IMR-90 (cell line): Measurements from ENCODE around the gene TNFAIP8. TPM values are rescaled to one million over a fixed set of nuclear protein-coding genes. Genes with fewer than 3 reads are reported as not detected.

ENCODE experiments used
- ATAC-seq: fragments of 200-7000 bp; cut with Tn5 transposase; 2 replicates; pipeline ENCODE4 v1.9.1; 2020; ENCODE audit warnings: low read depth, mild to moderate bottlenecking, moderate library complexity
- BruUV-seq: library from RNA; stranded (reverse); fragments of 400-500 nt; replicated peaks from 2 replicates; lab custom pipeline; 2021; lab: Mats Ljungman, UMichigan
- CTCF ChIA-PET: fragments of 300-600 bp; formaldehyde crosslinking; extraction: SDS; loops from one replicate; lab custom pipeline; 2021; ENCODE audit warnings: antibody characterized with exemption; lab: Yijun Ruan, JAX
- POLR2A ChIA-PET: fragments of 300-600 bp; sonication (Branson Sonifier 250); formaldehyde crosslinking; loops from one replicate; lab custom pipeline; 2022; ENCODE audit warnings: antibody characterized with exemption; ENCODE audit not compliant: unreplicated experiment; lab: Charles Lee
- DNase-seq: peaks from one replicate; pipeline ENCODE4 v3.0.0; 2013
- H2AFZ ChIP-seq: replicated peaks from 2 replicates; pipeline ENCODE3; 2013; ENCODE audit warnings: low read length, mild to moderate bottlenecking; ENCODE audit not compliant: poor library complexity
- H2AK5ac ChIP-seq: 2 replicates; pipeline ENCODE4 v1.6.1; 2013; ENCODE audit warnings: low read depth, low read length, inconsistent platforms
- H2AK9ac ChIP-seq: replicated peaks from 2 replicates; pipeline ENCODE3; 2013; ENCODE audit warnings: mild to moderate bottlenecking, low read depth, low read length, moderate library complexity; ENCODE audit not compliant: poor library complexity
- H2BK120ac ChIP-seq: 2 replicates; pipeline ENCODE4 v1.6.1; 2013; ENCODE audit warnings: low read depth, low read length, inconsistent platforms
- H2BK15ac ChIP-seq: 3 replicates; pipeline ENCODE4 v1.6.1; 2013; ENCODE audit warnings: low read depth, low read length, inconsistent platforms
- H2BK20ac ChIP-seq: 2 replicates; pipeline ENCODE4 v1.6.1; 2013; ENCODE audit warnings: low read depth, mild to moderate bottlenecking, inconsistent platforms, low read length, moderate library complexity
- H2BK5ac ChIP-seq: 2 replicates; pipeline ENCODE4 v1.6.1; 2013; ENCODE audit warnings: mild to moderate bottlenecking, low read depth, low read length, inconsistent platforms; ENCODE audit not compliant: poor library complexity, severe bottlenecking
- H3K14ac ChIP-seq: replicated peaks from 2 replicates; pipeline ENCODE4 v1.6.1; 2013; ENCODE audit warnings: low read depth, low read length, inconsistent platforms
- H3K18ac ChIP-seq: 2 replicates; pipeline ENCODE4 v1.6.1; 2013; ENCODE audit warnings: low read depth, low read length, control low read depth
- H3K23ac ChIP-seq: 2 replicates; pipeline ENCODE4 v1.6.1; 2013; ENCODE audit warnings: low read depth, low read length, inconsistent platforms
- H3K27ac ChIP-seq: 2 replicates; pipeline ENCODE4 v1.5.1; 2013; ENCODE audit warnings: mild to moderate bottlenecking, control low read depth, low read length; ENCODE audit not compliant: insufficient read depth
- H3K27me3 ChIP-seq: 2 replicates; pipeline ENCODE4 v1.6.1; 2013; ENCODE audit warnings: low read length; ENCODE audit not compliant: control insufficient read depth, insufficient read depth
- H3K36me3 ChIP-seq: 2 replicates; pipeline ENCODE4 v1.6.1; 2013; ENCODE audit warnings: low read length, mixed read lengths; ENCODE audit not compliant: control insufficient read depth, insufficient read depth
- H3K4ac ChIP-seq: 2 replicates; pipeline ENCODE4 v1.6.1; 2013; ENCODE audit warnings: low read depth, low read length, inconsistent platforms
- H3K4me1 ChIP-seq: 2 replicates; pipeline ENCODE4 v1.6.1; 2013; ENCODE audit warnings: low read length, mixed read lengths; ENCODE audit not compliant: control insufficient read depth, insufficient read depth
- H3K4me2 ChIP-seq: 2 replicates; pipeline ENCODE4 v1.6.1; 2013; ENCODE audit warnings: low read depth, mild to moderate bottlenecking, control low read depth, low read length, moderate library complexity
- H3K4me3 ChIP-seq: 2 replicates; pipeline ENCODE4 v1.5.1; 2013; ENCODE audit warnings: low read depth, mild to moderate bottlenecking, control low read depth, low read length, moderate library complexity; ENCODE audit not compliant: insufficient read depth
- H3K56ac ChIP-seq: 2 replicates; pipeline ENCODE4 v1.6.1; 2013; ENCODE audit warnings: low read length, inconsistent platforms; ENCODE audit not compliant: insufficient read depth; ENCODE audit errors: extremely low read depth
- H3K79me1 ChIP-seq, 2 experiments: 2 replicates each; pipeline ENCODE4 v1.6.1; 2013; ENCODE audit warnings: low read length in 2 of 2, inconsistent platforms in 1 of 2, low read depth in 1 of 2
- H3K9ac ChIP-seq: 2 replicates; pipeline ENCODE4 v1.6.1; 2013; ENCODE audit warnings: low read depth, low read length, control low read depth
- H3K9me1 ChIP-seq: 2 replicates; pipeline ENCODE4 v1.6.1; 2013; ENCODE audit warnings: low read length, inconsistent platforms; ENCODE audit not compliant: insufficient read depth
- H3K9me3 ChIP-seq: 2 replicates; pipeline ENCODE4 v1.6.1; 2013; ENCODE audit warnings: low read length; ENCODE audit not compliant: control insufficient read depth, insufficient read depth
- H4K20me1 ChIP-seq: 2 replicates; pipeline ENCODE4 v1.6.1; 2013; ENCODE audit warnings: low read length, inconsistent platforms; ENCODE audit not compliant: insufficient read depth
- H4K5ac ChIP-seq: 2 replicates; pipeline ENCODE4 v1.6.1; 2013; ENCODE audit warnings: mild to moderate bottlenecking, low read depth, low read length, control low read depth
- H4K8ac ChIP-seq, 2 experiments: 2 replicates each; pipeline ENCODE4 v1.6.1; 2013; ENCODE audit warnings: low read depth in 2 of 2, low read length in 2 of 2, control low read depth in 1 of 2, inconsistent platforms in 1 of 2
- H4K91ac ChIP-seq: 2 replicates; pipeline ENCODE4 v1.6.1; 2013; ENCODE audit warnings: low read depth, low read length, inconsistent platforms; ENCODE audit not compliant: insufficient read depth
- MXI1 ChIP-seq: IDR thresholded peaks from 2 replicates; pipeline ENCODE4 v1.6.1; 2012; ENCODE audit warnings: low read depth, mild to moderate bottlenecking, low read length, moderate library complexity, borderline replicate concordance
- WGBS, 2 experiments: methylation state at CpG; one replicate each; pipeline versions ENCODE4 v1.1.5 to v1.1.7; 2013; ENCODE audit warnings: missing lambda C conversion rate in 2 of 2; ENCODE audit not compliant: insufficient read length in 1 of 2; ENCODE audit errors: extremely low coverage in 2 of 2; 5-methylcytosine and 5-hydroxymethylcytosine counted together
- dilution Hi-C: fragments of 300-500 bp; cut with HindIII; formaldehyde crosslinking; loops from one replicate; pipeline ENCODE4 v1.14.3; 2018; ENCODE audit warnings: low sequenced_read_pairs; ENCODE audit not compliant: unreplicated experiment
- in situ Hi-C: fragments of 300-500 bp; cut with MboI; formaldehyde crosslinking; loops from 3 replicates; pipeline ENCODE4 v1.14.3; 2019; ENCODE audit warnings: low sequenced_read_pairs, inconsistent platforms, mixed read lengths
- intact Hi-C: fragments of 100-400 bp; cut with micrococcal nuclease; formaldehyde crosslinking; loops from 2 replicates; pipeline ENCODE4 v1.10.0; 2022
- microRNA-seq, 2 experiments: library from miRNA; stranded (forward) in 1 of 2; unstranded in 1 of 2; fragments of 10-50 nt in 1 of 2; fragments of <30 nt in 1 of 2; gene quantifications in 1 of 2; microRNA quantifications in 1 of 2; one replicate each; pipeline versions ENCODE3 to v1.1.0; 2013 to 2020; ENCODE audit not compliant: insufficient read depth in 1 of 2, insufficient read length in 1 of 2, unreplicated experiment in 1 of 2
- polyA plus RNA-seq, 3 experiments: library from polyadenylated mRNA; depleted of rRNA; stranded (reverse); fragments of >200 nt; gene quantifications; 2 replicates each; pipeline ENCODE4 v1.2.3, GENCODE V29; 2012; ENCODE audit warnings: low replicate concordance in 1 of 3
- small RNA-seq, 5 experiments: library from RNA; depleted of rRNA; stranded (forward); fragments of <200 nt; gene quantifications; one replicate each; pipeline ENCODE3, GENCODE V24; 2012
- total RNA-seq: library from RNA; depleted of rRNA; stranded (reverse); fragments of >200 nt; gene quantifications from 2 replicates; pipeline ENCODE4 v1.2.3, GENCODE V29; 2012; rRNA removed

Gene TNFAIP8
- total and polyA plus RNA-seq, 2 of the 4 experiments (the other 2 are of a cell fraction): 20.3 to 29.9 TPM

GRCh38 chr5:119445544-119445943, 89.7 kb downstream of the TNFAIP8 start:
- Histone ChIP-seq H2AK9ac (no peak overlapping the region), H2BK5ac (no peak overlapping the region), H3K27me3 (peaks cover 2% of the 10 kb centered on the region; the same call in 1 of the 2 replicates), H2BK120ac (no peak overlapping the region), H2AK5ac (no peak overlapping the region), H3K4me3 (no peak overlapping the region), H3K4ac (no peak overlapping the region), H4K91ac (no peak overlapping the region), H4K20me1 (no peaks in the 10 kb centered on the region), H3K4me2 (no peak overlapping the region), H3K9ac (no peak overlapping the region), H2AFZ (no peak overlapping the region), H3K27ac (no peak overlapping the region), H3K18ac (no peak overlapping the region), H3K9me1 (no peaks in the 10 kb centered on the region), H3K4me1 (no peaks in the 10 kb centered on the region), H3K36me3 (no peaks in the 10 kb centered on the region), H2BK15ac (no peak overlapping the region), H3K23ac (no peak overlapping the region), H4K8ac (no peak overlapping the region), H2BK20ac (no peak overlapping the region), H3K56ac (no peak overlapping the region), H3K14ac (no peak overlapping the region), H3K9me3 (peaks cover 3% of the 10 kb centered on the region; the same call in 1 of the 2 replicates), H4K5ac (no peak overlapping the region), H3K79me1 (no peaks in the 10 kb centered on the region)
- dilution Hi-C loops (no loop called here), in situ Hi-C loops (no loop called here), intact Hi-C loops (no loop called here)
- TF ChIP-seq MXI1: no peak
- no CpG with 5 or more reads among the region's 13 CpGs for WGBS, 2 experiments
- DNase-seq: no peak
- ATAC-seq: no peak
- ChIA-PET POLR2A (no interaction called here), CTCF (no interaction called here)
- no TSS peak for BruUV-seq

Small RNAs within 50 kb of the gene (microRNA-seq; reads per million reads assigned to microRNA genes)
- gene RN7SL174P (ENCODE audit: insufficient read depth, insufficient read length) (not detected), gene RNA5SP190 (ENCODE audit: insufficient read depth, insufficient read length) (27.9 reads per million, percentile 63 among the genes with 10 or more reads in this experiment)

Small RNAs within 50 kb of the gene (small RNA-seq; reads per million reads assigned to genes)
- gene RN7SL174P (0 reads per million in 5 experiments), gene RNA5SP190 (0 to 5.4 (median 0.89) reads per million in 5 experiments)

Other genes starting within 250 kb of the TNFAIP8 start
- 123 and 154 TPM in 2 replicates for gene HSD17B4, start 96.5 kb downstream of the TNFAIP8 start, total RNA-seq
- gene HSD17B4, start 96.5 kb downstream of the TNFAIP8 start, polyA plus RNA-seq (2012; rRNA removed): 81.5 and 95.1 TPM in 2 replicates